MG63 (cell line): ENCODE measurements around the gene CUX1. TPM values are rescaled to one million over a fixed set of nuclear protein-coding genes. Genes with fewer than 3 reads are reported as not detected.
"Not testable (repeated sequence)": the region's sequence is repeated elsewhere in the genome, so short reads cannot be mapped to it uniquely, and the experiment has no call there.

ENCODE experiments used
- DNase-seq: peaks from one replicate; pipeline ENCODE4 v3.0.0-alpha.2; 2020
- H3K27me3 ChIP-seq: fragments of 250-450 bp; sonication (Bioruptor Pico); 2 replicates; pipeline ENCODE4 v1.5.1; 2020; ENCODE audit warnings: mild to moderate bottlenecking, moderate library complexity
- H3K36me3 ChIP-seq: fragments of 250-450 bp; sonication (Bioruptor Pico); 2 replicates; pipeline ENCODE4 v1.5.1; 2020; ENCODE audit warnings: mild to moderate bottlenecking, moderate library complexity
- H3K4me3 ChIP-seq: fragments of 250-450 bp; sonication (Bioruptor Pico); 2 replicates; pipeline ENCODE4 v1.5.1; 2020; ENCODE audit warnings: mild to moderate bottlenecking, moderate library complexity
- H3K9me3 ChIP-seq: fragments of 250-450 bp; sonication (Bioruptor Pico); 2 replicates; pipeline ENCODE4 v1.5.1; 2020; ENCODE audit warnings: mild to moderate bottlenecking, moderate library complexity
- total RNA-seq: library from RNA; depleted of rRNA; stranded (reverse); fragments of >200 nt; shearing (Covaris generic); gene quantifications from 2 replicates; pipeline ENCODE4 v1.2.3, GENCODE V29; 2014; ENCODE audit warnings: low replicate concordance

CUX1 gene
- total RNA-seq, 1 experiment from 2014 or later, result 7.1 TPM

DNA sequence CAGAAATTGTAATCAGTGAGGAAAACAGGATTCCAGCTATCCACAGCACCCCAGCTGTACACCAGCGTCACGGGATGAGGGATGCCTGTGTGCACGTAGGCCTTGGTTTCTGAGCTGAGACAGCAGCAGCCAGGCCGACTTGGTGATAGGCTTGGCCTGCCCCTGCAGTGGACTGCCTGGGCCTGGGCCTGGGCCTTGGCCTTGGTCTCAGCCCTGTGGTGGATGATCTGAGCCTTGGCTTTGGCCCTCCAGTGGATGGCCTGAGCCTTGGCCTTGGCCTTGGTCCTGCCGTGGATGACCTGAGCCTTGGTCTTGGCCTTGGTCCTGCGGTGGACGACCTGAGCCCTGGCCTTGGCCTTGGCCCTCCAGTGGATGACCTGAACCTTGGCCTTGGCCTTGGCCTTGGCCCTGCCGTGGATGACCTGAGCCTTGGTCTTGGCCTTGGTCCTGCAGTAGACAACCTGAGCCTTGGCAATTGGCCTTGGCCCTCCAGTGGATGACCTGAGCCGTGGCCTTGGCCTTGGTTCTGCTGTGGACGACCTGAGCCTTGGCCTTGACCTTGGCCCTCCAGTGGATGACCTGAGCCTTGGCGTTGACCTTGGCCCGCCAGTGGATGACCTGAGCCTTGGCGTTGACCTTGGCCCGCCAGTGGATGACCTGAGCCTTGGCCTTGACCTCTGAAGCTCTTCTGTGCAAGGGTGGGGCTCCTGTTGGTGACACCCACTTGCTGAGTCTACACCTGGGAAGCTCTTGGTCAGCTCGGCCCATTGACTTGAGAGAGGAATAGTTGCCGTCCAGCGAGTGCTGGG is 93.8 kb downstream of the CUX1 start:
- DNase-seq, result no peak
- Histone ChIP-seq H3K9me3 (no peaks in the 10 kb centered on the region), H3K4me3 (no peak overlapping the region), H3K36me3 (no peaks in the 10 kb centered on the region), H3K27me3 (no peaks in the 10 kb centered on the region)

DNA sequence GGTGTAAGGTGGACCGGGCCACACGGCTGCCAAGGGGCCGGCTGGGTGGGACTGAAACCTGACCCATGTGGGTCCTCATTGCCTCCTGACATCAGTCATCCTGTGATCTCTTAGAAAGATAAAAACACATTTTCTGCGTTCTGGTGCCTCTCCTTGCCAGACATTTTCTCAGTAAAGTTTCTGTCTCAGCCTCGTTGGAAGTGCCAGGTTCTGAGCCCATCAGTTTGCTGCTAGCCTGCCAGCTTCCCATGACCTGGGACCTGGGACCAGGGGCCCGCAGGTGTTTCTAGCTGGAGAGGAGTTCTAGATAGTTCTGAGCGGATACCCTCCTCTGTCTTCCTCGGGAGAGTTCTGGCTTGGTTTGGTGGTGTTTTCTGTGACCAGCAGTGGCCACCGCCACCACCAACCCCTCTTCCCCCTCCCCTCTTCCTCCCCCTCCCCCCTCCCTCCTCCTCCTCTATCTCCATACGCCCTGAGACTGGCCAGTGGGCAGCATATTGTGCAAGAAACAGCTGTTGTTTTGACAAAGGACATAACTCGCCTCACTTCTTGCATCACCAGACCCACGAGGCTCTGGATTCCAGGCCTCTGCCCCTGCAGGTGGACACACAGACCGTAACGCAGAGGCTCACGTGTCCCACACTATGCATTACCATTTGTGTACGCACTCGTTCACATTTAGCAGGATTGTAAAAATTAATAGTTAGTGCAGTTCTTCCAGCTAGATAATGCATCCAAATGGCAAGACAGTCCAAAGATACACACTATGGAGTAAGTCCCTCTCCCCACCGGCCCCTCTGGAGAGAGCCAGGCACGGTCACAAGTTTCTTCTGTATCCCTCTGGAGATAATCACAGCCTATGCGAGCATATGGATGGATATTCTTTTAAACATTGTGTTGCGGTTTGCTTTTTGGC is 94.6 kb downstream of the CUX1 start:
- Histone ChIP-seq H3K36me3 (no peaks in the 10 kb centered on the region), H3K9me3 (no peaks in the 10 kb centered on the region), H3K27me3 (no peaks in the 10 kb centered on the region), H3K4me3 (no peak overlapping the region)
- DNase-seq, result no peak

DNA sequence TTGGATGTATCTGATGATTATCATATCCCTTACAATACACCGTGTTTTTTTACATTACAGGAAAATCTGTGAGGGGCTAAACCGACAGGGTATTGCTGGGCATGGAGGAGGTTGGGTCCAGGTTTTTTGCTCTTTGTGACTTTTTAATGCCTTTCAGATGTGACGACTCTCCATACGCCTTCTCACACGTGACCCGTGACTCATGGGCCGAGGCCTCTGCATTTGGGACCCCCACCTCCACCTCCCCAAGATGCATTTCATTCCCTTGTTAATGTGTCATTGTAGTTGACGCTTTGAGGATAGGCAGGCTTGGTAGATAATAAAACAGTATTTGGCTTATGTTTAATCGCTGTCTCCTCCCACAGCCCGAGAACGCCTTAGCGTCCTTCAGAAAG is 95.3 kb downstream of the CUX1 start:
- Histone ChIP-seq H3K27me3 (no peaks in the 10 kb centered on the region), H3K36me3 (no peaks in the 10 kb centered on the region), H3K4me3 (no peak overlapping the region), H3K9me3 (no peaks in the 10 kb centered on the region)
- DNase-seq, result no peak

DNA sequence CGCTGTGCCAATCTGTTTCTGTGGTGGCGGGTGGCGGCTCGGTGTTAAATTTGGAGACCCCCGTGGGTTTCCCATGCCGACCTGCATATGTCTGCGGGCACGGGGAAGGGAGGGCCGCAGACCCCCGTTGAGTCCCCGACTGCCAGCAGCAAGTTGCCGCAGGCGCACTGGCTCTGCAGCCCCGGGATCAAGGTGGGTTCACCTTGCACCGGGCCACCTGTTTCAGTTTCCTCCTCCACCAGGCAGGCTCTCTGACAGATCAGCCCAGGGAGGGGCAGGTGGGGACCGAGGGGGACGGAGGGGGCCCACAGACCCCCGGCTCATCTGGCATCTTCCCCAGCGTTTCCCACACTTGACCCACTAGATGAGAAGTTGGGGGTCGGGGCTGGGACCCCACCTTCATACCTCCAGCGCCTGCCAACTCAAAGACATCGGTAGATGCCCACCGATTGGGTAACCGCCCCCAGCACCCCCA is 95.9 kb downstream of the CUX1 start:
- Histone ChIP-seq H3K27me3 (no peaks in the 10 kb centered on the region), H3K9me3 (no peaks in the 10 kb centered on the region), H3K36me3 (no peaks in the 10 kb centered on the region), H3K4me3 (no peak overlapping the region)
- no peak for DNase-seq

DNA sequence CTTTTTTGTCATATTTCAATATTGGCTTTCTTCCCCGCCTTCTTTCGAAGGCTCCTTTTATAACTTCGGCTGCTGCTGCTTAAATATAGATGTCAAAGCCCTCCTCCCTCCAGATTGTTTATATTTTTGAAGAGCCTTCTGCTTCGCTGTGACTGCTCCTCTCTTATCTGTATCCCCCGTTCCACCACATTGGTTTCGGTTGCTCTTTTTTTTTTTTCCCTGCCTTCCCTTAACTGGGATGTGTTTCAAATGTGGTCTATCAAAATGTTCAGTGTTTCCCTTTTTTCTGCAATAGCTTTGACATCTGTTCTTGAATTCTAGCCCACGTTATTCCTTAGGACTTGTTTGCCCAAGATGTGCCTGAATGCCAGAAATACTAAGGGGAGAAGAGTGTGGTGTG is 96.4 kb downstream of the CUX1 start:
- H3K9me3 ChIP-seq, result no peaks in the 10 kb centered on the region
- DNase-seq, result no peak
- no peaks in the 10 kb centered on the region for H3K36me3 ChIP-seq
- no peak overlapping the region for H3K4me3 ChIP-seq
- no peaks in the 10 kb centered on the region for H3K27me3 ChIP-seq

DNA sequence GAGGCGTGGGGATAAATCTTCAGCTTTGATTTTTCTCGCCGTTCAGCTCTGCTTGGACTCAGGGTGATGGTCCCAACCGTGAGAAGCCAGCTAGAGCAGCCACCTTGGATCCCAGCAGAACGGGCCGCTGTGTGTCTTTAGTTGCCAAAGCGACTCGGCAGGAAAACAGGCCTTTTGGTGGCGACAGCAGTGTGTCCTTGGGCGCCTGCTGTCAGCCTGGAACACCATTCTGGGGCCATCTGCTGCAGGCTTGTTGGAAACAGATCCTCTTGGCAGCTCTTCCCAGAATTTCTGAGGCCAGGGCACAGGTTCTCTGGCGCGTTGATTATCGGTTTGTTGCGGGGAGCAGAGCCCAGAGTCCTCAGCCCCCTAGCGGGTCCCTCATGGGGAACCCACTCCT is 97.6 kb downstream of the CUX1 start:
- Histone ChIP-seq H3K36me3 (no peaks in the 10 kb centered on the region), H3K27me3 (no peaks in the 10 kb centered on the region), H3K4me3 (no peak overlapping the region), H3K9me3 (no peaks in the 10 kb centered on the region)
- DNase-seq, result no peak

DNA sequence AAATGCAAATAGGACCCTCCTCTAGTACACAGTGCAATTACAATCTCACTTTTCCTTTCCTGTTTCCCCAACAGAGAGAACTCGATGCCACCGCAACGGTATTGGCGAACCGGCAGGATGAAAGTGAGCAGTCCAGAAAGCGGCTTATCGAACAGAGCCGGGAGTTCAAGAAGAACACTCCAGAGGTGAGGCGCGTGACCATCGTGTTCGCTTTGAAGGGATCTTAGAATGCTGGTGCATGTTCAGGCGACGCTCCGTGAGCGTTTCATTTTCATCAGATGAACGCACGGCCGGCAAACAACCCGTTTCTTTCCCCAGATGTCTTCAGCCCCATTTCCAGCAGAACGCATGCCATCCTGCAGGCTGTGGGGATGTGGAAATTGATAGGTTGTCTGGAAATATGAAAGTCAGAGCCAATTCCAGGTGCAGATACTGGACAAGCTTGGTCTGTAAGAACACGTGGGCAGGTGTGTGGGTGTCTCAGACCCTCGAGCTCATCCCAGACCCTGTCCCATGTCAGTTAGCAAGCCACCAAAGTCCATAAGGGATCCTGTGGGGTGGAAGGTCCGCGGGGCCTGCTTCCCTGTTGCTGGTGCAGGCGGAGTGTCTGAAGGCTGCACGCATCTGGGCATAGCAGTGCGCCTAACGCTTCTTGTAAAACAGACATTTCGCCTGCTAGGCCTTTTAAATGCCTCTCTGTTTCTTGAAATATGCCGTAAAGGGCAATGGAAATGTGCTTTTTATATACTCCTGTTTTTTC is 98.8 kb downstream of the CUX1 start:
- no peak overlapping the region for H3K4me3 ChIP-seq
- H3K36me3 ChIP-seq, result no peaks in the 10 kb centered on the region
- no peak for DNase-seq
- H3K9me3 ChIP-seq, result no peaks in the 10 kb centered on the region
- H3K27me3 ChIP-seq, result no peaks in the 10 kb centered on the region

DNA sequence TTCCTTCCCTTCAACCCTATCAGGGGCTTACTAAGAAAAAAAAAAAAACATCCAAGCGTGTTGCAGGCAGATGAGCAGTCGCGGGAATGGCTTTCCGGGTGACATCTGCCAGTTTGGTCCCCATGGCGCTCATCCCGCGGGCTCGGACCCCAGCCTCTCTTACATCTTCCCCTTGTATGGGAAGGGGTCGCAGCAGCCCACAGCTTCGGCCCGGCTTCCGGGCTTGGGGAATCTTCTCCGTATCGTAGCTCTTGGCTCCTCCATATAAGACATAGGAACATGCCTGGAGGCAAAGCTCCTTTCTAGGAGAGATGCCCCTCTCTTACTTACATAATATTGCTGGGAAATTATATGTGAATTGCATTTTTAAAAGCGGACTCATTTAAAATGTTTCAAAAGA is 99.5 kb downstream of the CUX1 start:
- Histone ChIP-seq H3K4me3 (no peak overlapping the region), H3K9me3 (no peaks in the 10 kb centered on the region), H3K27me3 (no peaks in the 10 kb centered on the region), H3K36me3 (no peaks in the 10 kb centered on the region)
- DNase-seq, result no peak

DNA sequence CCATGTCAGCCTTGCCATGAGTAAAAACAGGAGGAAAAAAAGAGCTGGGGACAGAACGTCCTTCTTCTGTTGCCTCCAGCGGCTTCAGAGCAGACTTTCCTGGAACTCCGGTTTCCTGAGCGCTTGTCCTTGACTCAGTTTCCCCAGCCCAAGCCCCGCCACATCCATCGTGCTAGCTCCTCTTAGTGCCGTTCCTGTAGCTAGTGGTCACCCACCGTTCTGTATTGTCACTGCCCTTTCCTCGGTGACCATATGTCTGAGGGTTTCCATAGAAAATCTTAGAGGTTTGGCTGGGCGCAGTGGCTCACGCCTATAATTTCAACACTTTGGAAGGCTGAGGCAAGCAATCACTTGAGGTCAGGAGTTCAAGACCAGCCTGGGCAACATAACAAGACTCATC is 100.1 kb downstream of the CUX1 start:
- Histone ChIP-seq H3K36me3 (no peaks in the 10 kb centered on the region), H3K27me3 (no peaks in the 10 kb centered on the region), H3K9me3 (no peaks in the 10 kb centered on the region), H3K4me3 (no peak overlapping the region)
- DNase-seq, result no peak

DNA sequence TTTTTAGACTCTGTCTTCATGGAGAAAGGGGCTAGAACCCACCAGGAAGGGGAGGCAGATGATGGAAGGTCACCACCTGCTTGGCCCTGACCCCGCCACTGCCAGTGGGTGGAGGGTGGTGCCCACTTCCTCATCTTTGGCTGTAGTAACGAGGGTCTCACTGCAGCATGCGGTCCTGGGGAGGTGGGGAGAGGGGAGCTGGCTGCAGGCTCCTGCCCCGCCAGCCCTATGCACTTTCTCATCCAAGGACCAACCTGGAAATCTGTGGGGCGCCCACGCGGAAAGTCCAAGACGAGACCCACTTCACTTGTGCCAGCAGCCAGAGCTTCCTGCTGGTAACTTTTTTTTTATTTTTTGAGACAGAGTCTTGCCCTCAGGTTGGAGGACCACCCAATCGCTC is 101.0 kb downstream of the CUX1 start:
- Histone ChIP-seq H3K27me3 (no peaks in the 10 kb centered on the region), H3K9me3 (no peaks in the 10 kb centered on the region), H3K4me3 (no peak overlapping the region), H3K36me3 (no peaks in the 10 kb centered on the region)
- no peak for DNase-seq

DNA sequence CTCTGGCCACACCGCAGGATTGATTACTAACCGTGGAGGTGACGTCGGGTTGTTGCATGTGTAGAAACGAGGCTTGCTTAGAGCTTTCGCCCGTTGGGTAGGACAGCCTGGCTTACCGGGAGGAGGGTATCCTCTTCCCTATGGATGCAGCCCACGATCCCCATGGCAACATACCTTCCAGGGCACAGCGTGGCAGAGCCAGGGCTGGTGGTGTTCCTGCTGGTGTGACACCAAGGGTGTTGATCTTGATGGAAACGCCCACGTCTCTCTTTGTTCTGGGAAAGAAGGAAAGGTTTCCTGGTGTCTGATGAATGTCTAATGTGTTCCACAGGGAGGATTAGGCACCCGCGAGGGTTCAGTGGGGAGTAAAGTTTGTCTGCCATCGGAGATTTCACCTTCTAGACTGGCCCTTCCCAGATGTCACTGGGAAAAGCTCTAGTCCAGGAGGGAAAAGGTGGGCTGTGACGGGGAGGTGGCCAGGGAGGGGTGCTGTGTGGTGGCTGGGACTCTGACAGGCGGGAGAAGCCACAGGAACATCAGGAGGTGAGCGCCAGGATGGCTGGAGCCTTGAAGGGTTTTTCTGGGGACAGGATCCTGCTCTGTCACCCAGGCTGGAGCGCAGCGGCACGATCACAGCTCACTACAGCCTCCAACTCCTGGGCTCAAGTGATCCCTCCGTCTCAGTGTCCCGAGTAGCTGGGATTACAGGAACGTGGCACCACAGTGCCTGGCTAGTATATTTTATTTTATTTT is 102.1 kb downstream of the CUX1 start:
- H3K9me3 ChIP-seq, result no peaks in the 10 kb centered on the region
- no peaks in the 10 kb centered on the region for H3K27me3 ChIP-seq
- no peak overlapping the region for H3K4me3 ChIP-seq
- no peak for DNase-seq
- no peaks in the 10 kb centered on the region for H3K36me3 ChIP-seq

DNA sequence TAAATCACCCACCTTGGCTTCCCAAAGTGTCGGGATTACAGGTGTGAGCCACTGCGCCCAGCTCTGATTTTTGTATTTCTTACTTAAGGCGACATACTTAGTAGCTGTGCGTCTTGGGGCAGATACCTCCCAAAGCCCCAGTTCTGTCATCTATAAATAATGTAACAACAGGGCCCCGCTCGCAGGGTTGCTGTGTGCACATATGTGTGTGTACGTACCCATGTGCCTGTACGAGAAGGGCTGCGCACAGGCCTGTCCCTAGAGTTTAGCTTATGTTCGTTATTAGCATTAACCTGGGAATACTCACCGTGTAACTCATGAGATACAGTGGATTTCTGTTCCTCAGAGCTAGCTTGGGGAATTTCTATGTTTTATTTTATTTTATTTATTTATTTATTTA is 103.6 kb downstream of the CUX1 start:
- Histone ChIP-seq H3K27me3 (no peaks in the 10 kb centered on the region), H3K9me3 (no peaks in the 10 kb centered on the region), H3K4me3 (no peak overlapping the region), H3K36me3 (no peaks in the 10 kb centered on the region)
- DNase-seq, result no peak

DNA sequence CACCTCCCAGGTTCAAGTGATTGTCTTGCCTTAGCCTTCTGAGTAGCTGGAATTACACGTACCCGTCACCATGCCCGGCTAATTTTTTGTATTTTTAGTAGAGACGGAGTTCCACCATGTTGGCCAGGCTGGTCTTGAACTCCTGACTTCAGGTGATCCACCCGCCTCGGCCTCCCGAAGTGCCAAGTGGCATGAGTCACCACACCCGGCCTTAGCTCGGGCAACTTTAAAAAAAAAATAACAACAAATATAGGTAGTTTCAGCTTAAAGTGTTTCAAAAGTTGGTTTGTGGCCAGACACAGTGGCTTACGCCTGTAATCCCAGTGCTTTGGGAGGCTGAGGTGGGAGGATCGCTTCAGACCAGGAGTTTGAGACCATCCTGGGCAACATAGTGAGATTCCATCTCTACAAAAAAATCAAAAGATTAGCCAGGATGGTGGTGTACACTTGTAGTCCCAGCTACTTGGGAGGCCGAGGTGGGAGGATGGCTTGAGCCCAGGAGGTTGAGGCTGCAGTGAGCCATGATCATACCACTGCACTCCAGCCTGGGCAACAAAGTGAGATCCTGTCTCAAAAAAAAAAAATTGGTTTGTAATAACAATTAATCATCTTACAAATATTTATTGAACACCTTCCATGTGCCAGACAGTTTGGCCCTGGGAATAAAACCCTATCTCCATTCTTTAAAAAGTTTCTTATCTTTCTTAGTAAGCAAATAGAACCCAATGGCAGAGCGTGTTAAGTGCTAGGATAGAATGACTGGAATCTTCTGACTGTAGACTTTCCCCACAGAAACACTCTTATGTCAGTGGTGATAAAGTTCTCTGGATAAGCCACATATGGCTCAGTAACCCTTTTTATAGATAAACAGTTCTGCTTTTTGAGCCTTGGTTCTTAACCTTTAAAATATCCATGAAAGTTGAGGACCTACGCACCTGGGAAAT is 104.4 kb downstream of the CUX1 start:
- DNase-seq, H3K36me3 ChIP-seq, H3K9me3 ChIP-seq, H3K4me3 ChIP-seq, H3K27me3 ChIP-seq: not testable (repeated sequence)

DNA sequence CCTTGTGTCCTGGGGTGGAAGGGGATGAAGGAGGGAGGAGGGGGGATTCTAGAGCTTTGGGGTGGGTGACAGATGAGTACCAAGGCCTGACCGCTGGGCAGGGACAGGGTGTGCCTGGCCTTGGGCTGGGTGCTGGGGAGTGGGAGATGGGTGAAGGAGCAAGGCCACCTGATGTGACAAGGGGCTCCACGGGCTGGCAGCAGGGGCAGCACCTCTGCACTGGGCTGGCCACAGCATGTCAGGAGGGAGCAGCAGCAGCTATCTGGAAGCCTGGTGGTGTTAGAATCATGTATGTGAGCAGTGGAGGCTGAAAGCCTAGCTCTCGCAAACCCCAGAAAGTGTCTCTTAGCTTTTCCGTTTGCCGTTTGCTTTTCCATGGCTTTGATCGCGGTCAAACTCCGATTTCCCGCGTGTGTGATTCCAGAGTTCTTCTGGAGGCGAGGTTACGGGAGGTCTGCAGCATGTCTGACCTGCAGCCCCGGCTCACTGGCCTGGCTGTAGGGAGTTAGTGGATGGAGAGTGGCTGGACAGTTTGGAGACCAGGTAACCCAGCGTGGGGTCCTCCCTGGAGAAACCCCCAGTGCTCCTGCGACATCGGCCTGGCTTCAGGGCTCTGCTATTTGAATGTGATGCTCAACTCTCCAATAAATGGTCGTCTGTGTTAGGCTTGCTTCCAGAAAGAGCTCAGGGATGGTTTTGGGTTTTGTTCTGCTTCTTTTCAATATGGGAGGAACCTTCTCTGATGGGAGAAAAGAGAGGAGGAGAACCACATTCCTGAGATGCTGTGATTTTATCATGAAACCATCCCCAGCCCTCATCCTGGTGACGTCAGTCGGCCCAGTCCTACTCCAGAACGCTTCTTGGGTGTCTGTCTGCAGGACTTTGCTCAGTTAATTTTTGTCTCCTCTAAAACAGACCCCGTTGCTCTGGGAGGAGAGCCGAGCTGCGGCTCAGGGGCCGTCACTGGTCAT is 105.5 kb downstream of the CUX1 start:
- no peak for DNase-seq
- Histone ChIP-seq H3K9me3 (no peaks in the 10 kb centered on the region), H3K27me3 (no peaks in the 10 kb centered on the region), H3K4me3 (no peak overlapping the region), H3K36me3 (no peaks in the 10 kb centered on the region)
